GM23248 (cell line): ENCODE data around the gene P4HA2. TPM values are rescaled to one million over a fixed set of nuclear protein-coding genes. Genes with fewer than 3 reads are reported as not detected.
A peak's percentile ranks its signal among the peaks of the same experiment; 100 is the strongest.

Experiments
- DNase-seq: peaks from one replicate; pipeline ENCODE4 v3.0.0-alpha.2; 2015
- H2AFZ ChIP-seq: fragments of 200-600 bp; sonication (generic); 2 replicates; pipeline ENCODE4 v1.6.1; 2016; ENCODE audit warnings: antibody characterized with exemption
- H3F3A ChIP-seq: fragments of 200-600 bp; sonication (generic); 2 replicates; pipeline ENCODE4 v1.6.1; 2016; ENCODE audit warnings: mild to moderate bottlenecking, antibody characterized with exemption, mixed run types; ENCODE audit not compliant: insufficient read depth
- H3K27ac ChIP-seq: fragments of 200-600 bp; sonication (generic); 2 replicates; pipeline ENCODE4 v1.5.1; 2016; ENCODE audit warnings: mild to moderate bottlenecking
- H3K27me3 ChIP-seq: fragments of 200-600 bp; sonication (generic); replicated peaks from 2 replicates; pipeline ENCODE4 v1.6.1; 2016; ENCODE audit warnings: mild to moderate bottlenecking; ENCODE audit not compliant: insufficient read depth
- H3K36me3 ChIP-seq: fragments of 200-600 bp; sonication (generic); 2 replicates; pipeline ENCODE4 v1.6.1; 2016; ENCODE audit warnings: low read depth, mild to moderate bottlenecking
- H3K4me1 ChIP-seq: fragments of 200-600 bp; sonication (generic); 2 replicates; pipeline ENCODE4 v1.6.1; 2016; ENCODE audit warnings: mild to moderate bottlenecking; ENCODE audit not compliant: insufficient read depth
- H3K4me2 ChIP-seq: fragments of 200-600 bp; sonication (generic); one replicate; pipeline ENCODE4 v1.6.1; 2016; ENCODE audit warnings: mild to moderate bottlenecking; ENCODE audit not compliant: unreplicated experiment
- H3K4me3 ChIP-seq: fragments of 200-600 bp; sonication (generic); 2 replicates; pipeline ENCODE4 v1.5.1; 2016; ENCODE audit warnings: mild to moderate bottlenecking
- H3K79me2 ChIP-seq: fragments of 200-600 bp; sonication (generic); 2 replicates; pipeline ENCODE4 v1.6.1; 2016; ENCODE audit warnings: mild to moderate bottlenecking; ENCODE audit not compliant: insufficient read depth
- H3K9ac ChIP-seq: fragments of 200-600 bp; sonication (generic); 2 replicates; pipeline ENCODE4 v1.6.1; 2016; ENCODE audit warnings: mild to moderate bottlenecking
- H3K9me2 ChIP-seq: fragments of 200-600 bp; sonication (generic); 2 replicates; pipeline ENCODE4 v1.6.1; 2016; ENCODE audit warnings: mixed run types, mild to moderate bottlenecking, moderate library complexity; ENCODE audit not compliant: insufficient read depth
- H3K9me3 ChIP-seq: fragments of 200-600 bp; sonication (generic); one replicate; pipeline ENCODE4 v1.6.1; 2017; ENCODE audit warnings: low read depth
- H4K20me1 ChIP-seq: fragments of 200-600 bp; sonication (generic); 2 replicates; pipeline ENCODE4 v1.6.0; 2016; ENCODE audit not compliant: insufficient read depth
- EZH2 ChIP-seq: fragments of 200-600 bp; sonication (generic); IDR thresholded peaks from 2 replicates; pipeline ENCODE4 v1.6.1; 2018; ENCODE audit warnings: antibody characterized with exemption, mild to moderate bottlenecking; ENCODE audit not compliant: insufficient read depth, poor library complexity, severe bottlenecking
- EZH2phosphoT487 ChIP-seq: fragments of 200-600 bp; sonication (generic); IDR thresholded peaks from 2 replicates; pipeline ENCODE4 v1.6.1; 2018; ENCODE audit warnings: antibody characterized with exemption, moderate library complexity, mild to moderate bottlenecking, low read depth; ENCODE audit not compliant: insufficient read depth
- WGBS, 2 experiments: methylation state at CpG; one replicate each; pipeline ENCODE4 v1.1.6; 2015 to 2017; ENCODE audit warnings: low lambda C conversion rate in 2 of 2, low coverage in 1 of 2; ENCODE audit errors: missing lambda C conversion rate in 2 of 2; 5-methylcytosine and 5-hydroxymethylcytosine counted together
- in situ Hi-C: fragments of 300-500 bp; cut with MboI; formaldehyde crosslinking; loops from 2 replicates; pipeline ENCODE4 v1.15.0; 2020
- polyA plus RNA-seq: library from polyadenylated mRNA; unstranded; fragments of >200 nt; fragmentation: Nextera tagmentation; extraction: Ambion mirVana; gene quantifications from 2 replicates; pipeline ENCODE4 v1.2.1, GENCODE V29; 2016
- total RNA-seq: library from RNA; depleted of rRNA; stranded (reverse); fragments of >200 nt; shearing (Covaris generic); gene quantifications from 2 replicates; pipeline ENCODE4 v1.2.3, GENCODE V29; 2014

P4HA2 gene
- total and polyA plus RNA-seq, 2 experiments from 2014 or later = 337 to 353 TPM

DNA sequence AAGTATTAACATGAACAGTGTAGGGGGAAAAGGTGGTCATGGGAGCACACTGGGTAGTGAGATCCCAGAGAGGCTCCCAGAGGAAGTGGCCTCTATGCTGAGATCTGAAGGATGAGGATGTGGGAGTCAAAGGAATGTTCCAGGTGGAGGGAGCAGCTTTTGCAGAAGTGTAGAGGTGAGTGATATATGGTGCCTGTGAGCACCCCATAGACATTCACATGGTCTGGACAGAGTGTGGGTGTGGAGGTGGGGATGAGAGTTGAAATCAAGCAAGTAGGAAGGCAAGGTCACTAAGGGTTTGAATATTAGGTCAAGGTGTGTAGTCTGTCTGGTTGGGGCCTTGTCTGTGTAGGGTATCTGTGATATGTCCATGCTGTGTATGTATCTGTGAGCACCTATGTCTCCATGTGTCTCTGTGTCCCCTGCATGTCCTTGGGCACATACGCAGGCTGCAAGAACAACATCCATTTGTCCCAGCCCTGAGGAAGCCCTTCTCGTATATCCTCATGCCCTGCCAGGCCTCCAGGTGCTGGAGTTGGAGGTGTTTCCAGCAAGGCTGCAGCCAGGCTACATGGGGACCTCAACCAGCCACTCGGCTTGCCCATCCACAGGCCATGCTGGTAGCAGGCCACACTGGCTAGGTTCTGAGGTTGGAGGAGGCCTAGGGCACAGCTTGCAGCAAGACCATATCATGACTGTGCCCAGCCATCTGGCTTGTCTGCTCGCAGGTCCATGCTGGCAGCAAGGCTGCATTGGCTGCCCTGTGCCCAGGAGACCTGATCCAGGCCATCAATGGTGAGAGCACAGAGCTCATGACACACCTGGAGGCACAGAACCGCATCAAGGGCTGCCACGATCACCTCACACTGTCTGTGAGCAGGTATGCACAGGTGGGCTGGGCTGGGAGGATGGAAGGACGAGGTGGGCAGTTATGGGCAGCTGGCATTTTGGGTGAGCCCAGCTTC, 34.5 kb upstream of the P4HA2 start:
- Histone ChIP-seq H3K79me2 (peaks cover 65% of the 10 kb centered on the region), H3K36me3 (peaks cover 15% of the 10 kb centered on the region; the same call in 1 of the 2 replicates), H3K4me3 (no peak overlapping the region), H3K9me3 (no peaks in the 10 kb centered on the region), H4K20me1 (no peaks in the 10 kb centered on the region), H3K4me1 (peaks cover 65% of the 10 kb centered on the region), H3K9me2 (no peaks in the 10 kb centered on the region), H3K27me3 (no peaks in the 10 kb centered on the region), H3K9ac (no peak overlapping the region), H3K27ac (peak overlapping the region; percentile 93; the same call in 1 of the 2 replicates), H3K4me2 (no peak overlapping the region), H2AFZ (no peak overlapping the region), H3F3A (peaks cover 51% of the 10 kb centered on the region)
- 94 to 95% methylated on average over 7 of the region's 7 CpGs for WGBS, 2 experiments
- in situ Hi-C loops = no loop called here
- DNase-seq = no peak
- TF ChIP-seq EZH2 = no peak
- no peak for TF ChIP-seq EZH2phosphoT487

DNA sequence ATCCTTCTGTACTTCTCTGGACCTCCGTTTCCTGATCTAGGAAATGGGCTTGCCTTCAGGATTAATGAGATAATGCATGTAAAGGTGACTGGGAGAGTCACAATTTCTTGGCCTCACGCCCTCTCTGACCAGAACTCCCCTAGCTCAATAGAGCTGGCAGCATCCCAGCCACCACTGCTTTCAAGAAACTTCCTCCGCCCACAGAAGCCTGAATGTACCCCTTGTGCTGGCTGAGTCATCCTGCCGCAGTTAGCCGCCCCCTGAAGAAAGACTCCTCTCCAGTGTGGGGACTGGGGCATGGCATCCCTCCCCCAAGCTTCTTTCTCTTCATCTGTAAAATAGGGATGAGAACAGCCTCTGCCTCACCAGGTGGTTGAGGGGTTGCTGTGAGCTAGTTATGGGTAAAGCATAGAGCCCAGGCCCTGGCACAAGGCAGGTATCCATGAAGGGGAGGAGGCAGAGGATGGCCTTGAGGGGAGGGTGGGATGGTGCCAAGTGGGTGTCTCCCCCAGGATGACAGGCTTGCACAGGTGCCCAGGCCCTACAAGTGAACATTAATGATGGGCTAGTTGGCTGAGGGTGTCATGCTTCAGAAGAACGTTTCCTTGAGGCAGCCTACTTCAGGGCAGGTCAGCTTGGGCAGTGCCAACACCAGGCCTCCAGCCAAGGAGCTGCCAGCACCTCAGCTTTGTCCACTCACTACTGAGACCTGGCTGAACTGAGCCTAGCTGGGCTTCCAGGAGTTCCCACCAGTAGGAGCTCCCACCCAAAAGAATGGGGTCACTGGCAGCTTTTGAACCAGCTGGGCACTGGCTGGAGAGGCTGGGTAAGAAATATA, 33.3 kb upstream of the P4HA2 start:
- peak overlapping the region; percentile 100 for H3K4me2 ChIP-seq
- H3K9me2 ChIP-seq = no peaks in the 10 kb centered on the region
- no peaks in the 10 kb centered on the region for H4K20me1 ChIP-seq
- H3K9ac ChIP-seq = peak overlapping the region; percentile 100
- H3K27ac ChIP-seq = peak overlapping the region; percentile 96
- WGBS, 2 experiments = 11 to 14% methylated on average over 6 of the region's 6 CpGs
- H3K79me2 ChIP-seq = peaks cover 58% of the 10 kb centered on the region
- peaks cover 51% of the 10 kb centered on the region for H3F3A ChIP-seq
- no peaks in the 10 kb centered on the region for H3K27me3 ChIP-seq
- no peaks in the 10 kb centered on the region for H3K9me3 ChIP-seq
- peaks cover 56% of the 10 kb centered on the region for H3K4me1 ChIP-seq
- DNase-seq = peak; percentile 93
- H2AFZ ChIP-seq = no peak overlapping the region
- H3K4me3 ChIP-seq = peak overlapping the region; percentile 93
- TF ChIP-seq EZH2phosphoT487 = no peak
- peaks cover 7% of the 10 kb centered on the region; the same call in 1 of the 2 replicates for H3K36me3 ChIP-seq
- in situ Hi-C loops = no loop called here

- peaks cover 55% of the 10 kb centered on the region for H3K79me2 ChIP-seq
- peak overlapping the region; percentile 96 for H3K27ac ChIP-seq
- no peak overlapping the region for H2AFZ ChIP-seq
- peaks cover 45% of the 10 kb centered on the region for H3F3A ChIP-seq
- no peaks in the 10 kb centered on the region for H3K9me2 ChIP-seq
- H3K27me3 ChIP-seq = no peaks in the 10 kb centered on the region
- no peaks in the 10 kb centered on the region for H3K9me3 ChIP-seq
- WGBS, 2 experiments = 17 to 24% methylated on average over 6 of the region's 6 CpGs
- peak overlapping the region; percentile 100 for H3K9ac ChIP-seq
- no peaks in the 10 kb centered on the region for H4K20me1 ChIP-seq
- peaks cover 7% of the 10 kb centered on the region; the same call in 1 of the 2 replicates for H3K36me3 ChIP-seq
- H3K4me2 ChIP-seq = peak overlapping the region; percentile 100
- TF ChIP-seq EZH2 = no peak
- TF ChIP-seq EZH2phosphoT487 = no peak
- peak; percentile 71 for DNase-seq
- H3K4me3 ChIP-seq = peak overlapping the region; percentile 93
- in situ Hi-C loops = no loop called here
- H3K4me1 ChIP-seq = peaks cover 49% of the 10 kb centered on the region
These were observed 32.4 kb upstream of the P4HA2 start for GRCh38 chr5:132260051-132260450.

DNA sequence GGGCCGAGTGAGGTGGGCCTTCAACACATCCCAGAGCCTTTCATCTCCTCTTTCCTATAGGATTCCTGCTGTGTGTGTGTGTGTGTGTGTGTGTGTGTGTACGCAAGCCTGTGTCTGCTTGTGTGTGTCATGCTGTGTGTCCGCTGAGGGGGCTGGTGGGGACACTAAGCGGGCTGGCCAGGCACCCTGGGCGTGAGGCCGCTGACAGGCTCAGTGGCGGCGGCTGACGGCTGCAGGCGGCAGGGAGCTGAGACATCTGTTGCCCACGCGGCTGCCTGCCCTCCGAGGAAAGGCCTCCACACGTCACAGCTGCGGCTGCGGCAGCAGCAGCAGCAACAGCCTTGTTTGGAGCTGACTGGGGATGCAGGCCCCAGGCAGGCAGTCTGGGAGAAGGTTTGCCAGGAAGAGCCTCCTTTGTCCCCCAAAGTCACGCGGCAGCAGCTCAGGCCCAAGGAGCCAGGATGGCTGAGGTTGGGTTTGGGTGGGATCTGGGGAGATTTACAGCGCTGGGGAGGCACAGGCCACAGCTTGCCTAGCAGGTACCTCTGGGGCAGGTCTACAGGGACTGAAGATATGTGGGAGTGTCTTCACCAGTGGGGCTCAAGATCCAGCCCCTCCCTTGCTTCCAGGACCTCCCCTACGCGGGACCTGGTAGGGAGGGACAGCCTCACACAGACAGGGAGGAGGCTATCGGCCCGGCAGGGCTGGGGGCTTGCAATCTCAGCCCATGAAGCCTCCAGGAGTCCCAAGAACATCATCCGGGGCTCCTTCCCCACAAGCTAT, 31.6 kb upstream of the P4HA2 start:
- Histone ChIP-seq H3K4me1 (peaks cover 41% of the 10 kb centered on the region), H3K36me3 (no peaks in the 10 kb centered on the region), H3K27ac (peak overlapping the region; percentile 96), H3K9me3 (no peaks in the 10 kb centered on the region), H3K4me2 (peak overlapping the region; percentile 100), H3K27me3 (no peaks in the 10 kb centered on the region), H4K20me1 (no peaks in the 10 kb centered on the region), H3K9me2 (no peaks in the 10 kb centered on the region), H3F3A (peaks cover 37% of the 10 kb centered on the region), H3K79me2 (peaks cover 49% of the 10 kb centered on the region), H3K9ac (peak overlapping the region; percentile 100), H2AFZ (no peak overlapping the region), H3K4me3 (peak overlapping the region; percentile 93)
- WGBS, 2 experiments = 3 to 4% methylated on average over 24 of the region's 24 CpGs
- peak; percentile 98 for DNase-seq
- TF ChIP-seq EZH2phosphoT487 = 0 out of 2 replicates have a peak, but pooled peaks have one; percentile 38
- TF ChIP-seq EZH2 = no peak
- in situ Hi-C loops = no loop called here
